Sigmoid colon (tissue), 7 donors: ENCODE data around the gene CFAP61. TPM values are rescaled to one million over a fixed set of nuclear protein-coding genes. Genes with fewer than 3 reads are reported as not detected.

Experiments used
- DNase-seq: peaks from one replicate; pipeline ENCODE4 v3.0.0-alpha.2; 2019
- H3K27ac ChIP-seq, 4 donors: fragments of 200-600 bp; sonication (generic); one replicate each; pipeline ENCODE4 v1.5.1; 2016 to 2019; ENCODE audit warnings: mild to moderate bottlenecking in 1 of 4
- H3K27me3 ChIP-seq, 3 donors: fragments of 200-600 bp; sonication (generic); one replicate each; pipeline ENCODE4 v1.5.1; 2019; ENCODE audit warnings: mild to moderate bottlenecking in 1 of 3
- H3K36me3 ChIP-seq, 4 donors: fragments of 200-600 bp; sonication (generic); one replicate each; pipeline ENCODE4 v1.5.1; 2016 to 2019
- H3K4me1 ChIP-seq, 4 donors: fragments of 200-600 bp; sonication (generic); one replicate each; pipeline ENCODE4 v1.5.1; 2017 to 2019
- H3K4me3 ChIP-seq, 4 donors: fragments of 200-600 bp; sonication (generic); one replicate each; pipeline ENCODE4 v1.5.1; 2017 to 2019; ENCODE audit warnings: mild to moderate bottlenecking in 2 of 4, moderate library complexity in 1 of 4
- H3K9me3 ChIP-seq, 4 donors: fragments of 200-600 bp in 3 of 4; sonication (generic) in 3 of 4; one replicate each; pipeline versions ENCODE4 v1.5.1 to v1.6.1; 2013 to 2019
- CTCF ChIP-seq, 4 experiments: fragments of 450-650 bp in 3 of 4; fragments of 200-600 bp in 1 of 4; IDR thresholded peaks; one replicate each; pipeline ENCODE4 v1.5.1; 2016 to 2019; ENCODE audit warnings: antibody characterized with exemption in 4 of 4, mild to moderate bottlenecking in 3 of 4, moderate library complexity in 2 of 4
- EP300 ChIP-seq, 4 donors: sonication (generic); formaldehyde crosslinking; IDR thresholded peaks; one replicate each; pipeline ENCODE4 v1.6.1; 2017; ENCODE audit warnings: antibody characterized with exemption in 4 of 4
- POLR2A ChIP-seq, 2 donors: fragments of 450-650 bp; IDR thresholded peaks; one replicate each; pipeline ENCODE4 v1.6.1; 2016; ENCODE audit warnings: antibody characterized with exemption in 2 of 2, mild to moderate bottlenecking in 2 of 2, moderate library complexity in 2 of 2
- POLR2AphosphoS5 ChIP-seq, 4 donors: sonication (generic); formaldehyde crosslinking; IDR thresholded peaks; one replicate each; pipeline ENCODE4 v1.6.1; 2017; ENCODE audit warnings: antibody characterized with exemption in 4 of 4
- WGBS, 2 donors: extraction: QIAGEN DNeasy Blood & Tissue Kit; methylation state at CpG; one replicate each; pipeline ENCODE4 v1.1.7; 2013; 5-methylcytosine and 5-hydroxymethylcytosine counted together
- intact Hi-C: fragments of 100-400 bp; cut with DNase I; formaldehyde crosslinking; loops from one replicate; pipeline ENCODE4 v1.15.1; 2023
- polyA plus RNA-seq, 3 donors: library from polyadenylated mRNA; stranded (reverse); fragments of 200-250 nt; gene quantifications; one replicate each; pipeline ENCODE4 v1.2.3, GENCODE V29; 2013
- total RNA-seq, 4 donors: library from RNA; depleted of rRNA; stranded (reverse); fragments of >200 nt; gene quantifications; one replicate each; pipeline ENCODE4 v1.1.0, GENCODE V29; 2016
- donor health status: healthy with polysubstance abuse.
- donor health status: Bipolar disorder and iron deficiency.
- donor health status: healthy.

The CFAP61 gene
- total and polyA plus RNA-seq, 7 donors = 0.15 to 2.0 (median 0.44) TPM; not detected in 3

GRCh38 chr20:20014659-20015058 lies 37.7 kb upstream of the CFAP61 start:
- WGBS, 2 donors = 8 to 43% methylated on average over 2 of the region's 2 CpGs
- H3K4me3 ChIP-seq = no peak overlapping the region
- no peaks in the 10 kb centered on the region for H3K9me3 ChIP-seq
- intact Hi-C loops = no loop called here
- no peak for DNase-seq
- H3K27me3 ChIP-seq = no peaks in the 10 kb centered on the region
- TF ChIP-seq POLR2AphosphoS5 (IDR thresholded peaks at IDR 0.05) = peak in 1 of 4 donors; percentile 11
- no peak for TF ChIP-seq CTCF (IDR thresholded peaks at IDR 0.05)
- no peaks in the 10 kb centered on the region for H3K36me3 ChIP-seq
- H3K27ac ChIP-seq = no peak overlapping the region
- H3K4me1 ChIP-seq = peaks cover 0 to 52% (median 48%) of the 10 kb centered on the region in 4 donors

- no peaks in the 10 kb centered on the region for H3K27me3 ChIP-seq
- no peaks in the 10 kb centered on the region for H3K9me3 ChIP-seq
- peak; percentile 97 for DNase-seq
- peak within 1 kb of the TSS; percentile 75 to 84 (median 80) for H3K27ac ChIP-seq
- no peaks in the 10 kb centered on the region for H3K36me3 ChIP-seq
- 0 to 1% methylated on average over 81 of the region's 81 CpGs for WGBS, 2 donors
- intact Hi-C loops = no loop called here
- peak within 1 kb of the TSS; percentile 65 to 95 (median 86) for H3K4me3 ChIP-seq
- TF ChIP-seq POLR2AphosphoS5 (IDR thresholded peaks at IDR 0.05) = peak in 3 of 4 donors; percentile 69 to 72 (median 72)
- TF ChIP-seq CTCF (IDR thresholded peaks at IDR 0.05) = peak; percentile 68 to 92 (median 86)
- no peak for TF ChIP-seq POLR2A (IDR thresholded peaks at IDR 0.05)
- peak in 1 of 4 donors; percentile 45 for TF ChIP-seq EP300 (IDR thresholded peaks at IDR 0.05)
- H3K4me1 ChIP-seq = peaks cover 0 to 47% (median 39%) of the 10 kb centered on the region in 4 donors
Measured at GRCh38 chr20:20017001-20017843, 35.1 kb upstream of the CFAP61 start, which contains the start of gene NAA20. Gene NAA20, plus strand, starts transcription at chr20:20017362. Its CDS starts 35 bp downstream, at chr20:20017397.

GRCh38 chr20:20017844-20018185 lies 34.5 kb upstream of the CFAP61 start:
- Histone ChIP-seq H3K27me3 (no peaks in the 10 kb centered on the region), H3K36me3 (peaks cover 0 to 3% (median 0%) of the 10 kb centered on the region in 4 donors), H3K4me3 (peak overlapping the region; percentile 65 to 95 (median 86)), H3K27ac (peak overlapping the region; percentile 75 to 84 (median 80)), H3K9me3 (no peaks in the 10 kb centered on the region), H3K4me1 (peaks cover 0 to 45% (median 39%) of the 10 kb centered on the region in 4 donors)
- DNase-seq = no peak
- no peak for TF ChIP-seq EP300 (IDR thresholded peaks at IDR 0.05)
- no peak for TF ChIP-seq POLR2A (IDR thresholded peaks at IDR 0.05)
- TF ChIP-seq CTCF (IDR thresholded peaks at IDR 0.05) = no peak
- TF ChIP-seq POLR2AphosphoS5 (IDR thresholded peaks at IDR 0.05) = no peak
- 1 to 4% methylated on average over 17 of the region's 17 CpGs for WGBS, 2 donors
- intact Hi-C loops = loop anchor here (2.0 kb wide), 1 partner anchor 33 kb away; no protein-coding TSS in a partner anchor

- 92 to 95% methylated on average over 8 of the region's 8 CpGs for WGBS, 2 donors
- H3K27me3 ChIP-seq = no peaks in the 10 kb centered on the region
- intact Hi-C loops = loop anchor here (2.0 kb wide), 1 partner anchor 32 kb away; no protein-coding TSS in a partner anchor
- H3K36me3 ChIP-seq = peaks cover 0 to 7% (median 0%) of the 10 kb centered on the region in 4 donors
- H3K4me3 ChIP-seq = peak overlapping the region in 3 of 4 donors; percentile 65 to 95 (median 91)
- TF ChIP-seq POLR2AphosphoS5 (IDR thresholded peaks at IDR 0.05) (no peak), CTCF (IDR thresholded peaks at IDR 0.05) (no peak), POLR2A (IDR thresholded peaks at IDR 0.05) (no peak), EP300 (IDR thresholded peaks at IDR 0.05) (no peak)
- no peaks in the 10 kb centered on the region for H3K9me3 ChIP-seq
- no peak overlapping the region for H3K27ac ChIP-seq
- no peak for DNase-seq
- peaks cover 0 to 45% (median 39%) of the 10 kb centered on the region in 4 donors for H3K4me1 ChIP-seq
Measured at GRCh38 chr20:20018366-20018765, 34.0 kb upstream of the CFAP61 start.
